Measurements from ENCODE around the gene MIEF1.

DNA sequence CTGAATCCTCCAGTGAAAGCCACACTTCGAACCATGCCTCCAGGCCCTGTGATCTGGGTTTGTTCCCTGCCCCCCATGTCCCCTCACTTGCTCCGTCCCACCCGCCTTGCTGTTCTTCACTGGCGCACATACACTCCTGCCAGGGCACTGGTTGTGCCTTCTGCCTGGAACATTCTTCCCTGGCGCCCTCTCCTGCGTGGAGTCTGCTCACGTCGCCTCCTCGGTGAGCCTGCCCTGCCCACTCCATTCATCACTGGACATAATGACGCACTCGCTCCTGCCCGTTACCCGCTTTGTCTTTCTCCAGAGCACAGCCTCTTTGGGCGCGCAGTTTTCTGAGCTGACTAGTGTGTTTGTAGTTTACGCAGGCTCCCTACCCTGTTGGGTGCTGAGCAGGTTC, 21.0 kb upstream of the MIEF1 start:
- TF ChIP-seq, protein P1, sequence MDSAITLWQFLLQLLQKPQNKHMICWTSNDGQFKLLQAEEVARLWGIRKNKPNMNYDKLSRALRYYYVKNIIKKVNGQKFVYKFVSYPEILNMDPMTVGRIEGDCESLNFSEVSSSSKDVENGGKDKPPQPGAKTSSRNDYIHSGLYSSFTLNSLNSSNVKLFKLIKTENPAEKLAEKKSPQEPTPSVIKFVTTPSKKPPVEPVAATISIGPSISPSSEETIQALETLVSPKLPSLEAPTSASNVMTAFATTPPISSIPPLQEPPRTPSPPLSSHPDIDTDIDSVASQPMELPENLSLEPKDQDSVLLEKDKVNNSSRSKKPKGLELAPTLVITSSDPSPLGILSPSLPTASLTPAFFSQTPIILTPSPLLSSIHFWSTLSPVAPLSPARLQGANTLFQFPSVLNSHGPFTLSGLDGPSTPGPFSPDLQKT (IDR thresholded peaks at IDR 0.05; ENCODE audit: borderline replicate concordance, low read depth, low read length) = no peak
- TF ChIP-seq, protein P2, sequence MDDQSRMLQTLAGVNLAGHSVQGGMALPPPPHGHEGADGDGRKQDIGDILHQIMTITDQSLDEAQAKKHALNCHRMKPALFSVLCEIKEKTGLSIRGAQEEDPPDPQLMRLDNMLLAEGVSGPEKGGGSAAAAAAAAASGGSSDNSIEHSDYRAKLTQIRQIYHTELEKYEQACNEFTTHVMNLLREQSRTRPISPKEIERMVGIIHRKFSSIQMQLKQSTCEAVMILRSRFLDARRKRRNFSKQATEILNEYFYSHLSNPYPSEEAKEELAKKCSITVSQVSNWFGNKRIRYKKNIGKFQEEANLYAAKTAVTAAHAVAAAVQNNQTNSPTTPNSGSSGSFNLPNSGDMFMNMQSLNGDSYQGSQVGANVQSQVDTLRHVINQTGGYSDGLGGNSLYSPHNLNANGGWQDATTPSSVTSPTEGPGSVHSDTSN (CRISPR knock-in tag; IDR thresholded peaks at IDR 0.05) = no peak
- TF ChIP-seq SETDB1 (IDR thresholded peaks at IDR 0.05; ENCODE audit: insufficient read length, low read length) = no peak
- TF ChIP-seq, protein P3, sequence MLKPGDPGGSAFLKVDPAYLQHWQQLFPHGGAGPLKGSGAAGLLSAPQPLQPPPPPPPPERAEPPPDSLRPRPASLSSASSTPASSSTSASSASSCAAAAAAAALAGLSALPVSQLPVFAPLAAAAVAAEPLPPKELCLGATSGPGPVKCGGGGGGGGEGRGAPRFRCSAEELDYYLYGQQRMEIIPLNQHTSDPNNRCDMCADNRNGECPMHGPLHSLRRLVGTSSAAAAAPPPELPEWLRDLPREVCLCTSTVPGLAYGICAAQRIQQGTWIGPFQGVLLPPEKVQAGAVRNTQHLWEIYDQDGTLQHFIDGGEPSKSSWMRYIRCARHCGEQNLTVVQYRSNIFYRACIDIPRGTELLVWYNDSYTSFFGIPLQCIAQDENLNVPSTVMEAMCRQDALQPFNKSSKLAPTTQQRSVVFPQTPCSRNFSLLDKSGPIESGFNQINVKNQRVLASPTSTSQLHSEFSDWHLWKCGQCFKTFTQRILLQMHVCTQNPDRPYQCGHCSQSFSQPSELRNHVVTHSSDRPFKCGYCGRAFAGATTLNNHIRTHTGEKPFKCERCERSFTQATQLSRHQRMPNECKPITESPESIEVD (tag by site-specific recombination; IDR thresholded peaks at IDR 0.05) = no peak
- no peak for TF ChIP-seq ZNF155 (tag by site-specific recombination; IDR thresholded peaks at IDR 0.05)
- no peak for TF ChIP-seq KLF16 (tag by site-specific recombination; IDR thresholded peaks at IDR 0.05)
- TF ChIP-seq, protein P4, sequence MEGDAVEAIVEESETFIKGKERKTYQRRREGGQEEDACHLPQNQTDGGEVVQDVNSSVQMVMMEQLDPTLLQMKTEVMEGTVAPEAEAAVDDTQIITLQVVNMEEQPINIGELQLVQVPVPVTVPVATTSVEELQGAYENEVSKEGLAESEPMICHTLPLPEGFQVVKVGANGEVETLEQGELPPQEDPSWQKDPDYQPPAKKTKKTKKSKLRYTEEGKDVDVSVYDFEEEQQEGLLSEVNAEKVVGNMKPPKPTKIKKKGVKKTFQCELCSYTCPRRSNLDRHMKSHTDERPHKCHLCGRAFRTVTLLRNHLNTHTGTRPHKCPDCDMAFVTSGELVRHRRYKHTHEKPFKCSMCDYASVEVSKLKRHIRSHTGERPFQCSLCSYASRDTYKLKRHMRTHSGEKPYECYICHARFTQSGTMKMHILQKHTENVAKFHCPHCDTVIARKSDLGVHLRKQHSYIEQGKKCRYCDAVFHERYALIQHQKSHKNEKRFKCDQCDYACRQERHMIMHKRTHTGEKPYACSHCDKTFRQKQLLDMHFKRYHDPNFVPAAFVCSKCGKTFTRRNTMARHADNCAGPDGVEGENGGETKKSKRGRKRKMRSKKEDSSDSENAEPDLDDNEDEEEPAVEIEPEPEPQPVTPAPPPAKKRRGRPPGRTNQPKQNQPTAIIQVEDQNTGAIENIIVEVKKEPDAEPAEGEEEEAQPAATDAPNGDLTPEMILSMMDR (tag by site-specific recombination; IDR thresholded peaks at IDR 0.05) = no peak
- TF ChIP-seq ZNF423 (tag by site-specific recombination; IDR thresholded peaks at IDR 0.05) = no peak
- TF ChIP-seq YY1 (tag by site-specific recombination; IDR thresholded peaks at IDR 0.05) = no peak
- no peak for TF ChIP-seq ZNF830 (tag by site-specific recombination; IDR thresholded peaks at IDR 0.05; ENCODE audit: low read depth)
- no peak for TF ChIP-seq ZBTB7A (tag by site-specific recombination; IDR thresholded peaks at IDR 0.05; ENCODE audit: low read depth)
- TF ChIP-seq MYNN (tag by site-specific recombination; IDR thresholded peaks at IDR 0.05; ENCODE audit: borderline replicate concordance) = no peak
- no peak for TF ChIP-seq PRDM1 (tag by site-specific recombination; IDR thresholded peaks at IDR 0.05)

Measured in HEK293 (cell line).